GM19238 (cell line): ENCODE results near the gene GTPBP8.
A peak's percentile ranks its signal among the peaks of the same experiment; 100 is the strongest.

Experiments used
- DNase-seq: peaks from one replicate; pipeline ENCODE4 v3.0.0; 2011; ENCODE audit warnings: low spot score; ENCODE audit not compliant: insufficient read length

The GTPBP8 gene

DNA sequence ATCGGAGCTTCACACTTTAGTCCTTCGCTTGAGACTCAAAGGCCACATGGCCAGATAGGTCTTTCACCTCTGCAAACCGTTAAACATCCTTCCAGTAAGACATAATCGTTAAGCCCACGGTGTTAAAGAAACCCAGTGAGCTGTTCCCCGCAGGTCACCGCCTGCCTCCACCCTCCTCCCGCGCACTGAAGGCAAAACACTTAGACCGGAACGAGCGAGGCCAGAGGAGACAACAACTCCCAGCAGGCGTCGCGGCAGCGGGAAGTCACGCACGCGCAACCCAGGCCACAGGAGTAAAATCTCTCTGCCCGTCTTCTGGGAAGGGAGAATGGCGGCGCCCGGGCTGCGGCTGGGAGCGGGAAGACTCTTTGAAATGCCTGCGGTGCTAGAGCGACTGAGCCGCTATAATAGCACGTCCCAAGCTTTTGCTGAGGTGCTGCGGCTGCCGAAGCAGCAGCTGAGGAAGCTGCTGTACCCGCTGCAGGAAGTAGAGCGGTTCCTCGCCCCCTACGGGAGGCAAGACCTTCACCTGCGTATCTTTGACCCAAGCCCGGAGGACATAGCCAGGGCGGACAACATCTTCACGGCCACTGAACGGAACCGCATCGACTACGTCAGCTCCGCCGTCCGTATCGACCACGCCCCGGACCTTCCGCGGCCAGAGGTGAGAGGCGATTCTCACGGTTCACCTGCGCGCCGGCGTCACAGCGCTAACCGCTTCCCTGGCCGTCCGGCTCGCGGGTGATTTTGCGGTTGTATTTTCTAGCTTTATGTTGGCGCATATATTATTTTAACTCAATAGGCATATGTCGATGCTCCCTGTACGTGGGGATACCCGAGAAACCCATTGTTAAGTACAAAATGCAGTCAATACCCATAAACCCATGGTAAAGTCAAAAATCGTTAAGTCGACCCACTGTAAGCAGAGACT, at the start of gene GTPBP8:
Gene GTPBP8 (plus strand): TSS at position 313 of the 931 bp plus-strand sequence. CDS start 16 bp downstream, at position 329.
- peak; percentile 53 for DNase-seq

DNA sequence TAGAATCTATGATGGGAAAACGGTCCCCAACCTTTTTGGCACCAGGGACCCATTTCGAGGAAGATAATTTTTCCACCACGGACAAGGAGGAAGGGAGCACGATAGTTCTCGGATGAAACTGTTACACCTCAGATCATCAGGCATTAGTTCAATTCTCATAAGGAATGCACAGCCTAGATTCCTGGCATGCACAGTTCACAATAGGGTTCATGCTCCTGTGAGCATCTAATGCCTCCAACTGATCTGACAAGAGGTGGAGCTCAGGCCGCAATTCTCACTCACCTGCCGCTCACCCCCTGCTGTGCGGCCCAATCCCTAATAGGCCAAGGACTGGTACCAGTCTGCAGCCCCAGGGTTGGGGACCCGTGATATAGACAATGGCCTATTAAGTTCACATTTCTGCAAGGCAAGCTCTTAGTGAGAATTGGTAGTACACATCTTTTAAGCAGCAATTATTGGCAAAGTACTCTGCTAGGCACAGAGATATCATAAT, 42.4 kb upstream of the GTPBP8 start:
- no peak for DNase-seq

DNA sequence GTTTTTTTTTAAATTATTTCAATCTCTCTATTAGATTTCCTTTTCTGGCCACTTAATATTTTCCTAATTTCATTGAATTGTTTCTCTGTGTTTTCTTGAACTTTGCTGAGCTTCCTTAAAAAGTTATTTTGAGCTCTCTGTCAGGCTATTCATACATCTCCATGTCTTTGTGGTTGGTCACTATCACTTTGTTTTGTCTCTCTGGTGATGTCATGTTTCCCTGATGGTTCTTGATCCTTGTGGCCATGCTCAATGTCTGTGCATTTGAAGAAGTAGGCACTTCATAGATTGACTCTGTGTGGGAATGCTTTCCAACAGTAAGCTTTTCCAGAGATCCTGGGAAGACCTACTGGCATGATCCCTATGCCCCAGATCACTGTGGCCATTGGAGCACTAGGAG, 34.4 kb upstream of the GTPBP8 start:
- DNase-seq: no peak

DNA sequence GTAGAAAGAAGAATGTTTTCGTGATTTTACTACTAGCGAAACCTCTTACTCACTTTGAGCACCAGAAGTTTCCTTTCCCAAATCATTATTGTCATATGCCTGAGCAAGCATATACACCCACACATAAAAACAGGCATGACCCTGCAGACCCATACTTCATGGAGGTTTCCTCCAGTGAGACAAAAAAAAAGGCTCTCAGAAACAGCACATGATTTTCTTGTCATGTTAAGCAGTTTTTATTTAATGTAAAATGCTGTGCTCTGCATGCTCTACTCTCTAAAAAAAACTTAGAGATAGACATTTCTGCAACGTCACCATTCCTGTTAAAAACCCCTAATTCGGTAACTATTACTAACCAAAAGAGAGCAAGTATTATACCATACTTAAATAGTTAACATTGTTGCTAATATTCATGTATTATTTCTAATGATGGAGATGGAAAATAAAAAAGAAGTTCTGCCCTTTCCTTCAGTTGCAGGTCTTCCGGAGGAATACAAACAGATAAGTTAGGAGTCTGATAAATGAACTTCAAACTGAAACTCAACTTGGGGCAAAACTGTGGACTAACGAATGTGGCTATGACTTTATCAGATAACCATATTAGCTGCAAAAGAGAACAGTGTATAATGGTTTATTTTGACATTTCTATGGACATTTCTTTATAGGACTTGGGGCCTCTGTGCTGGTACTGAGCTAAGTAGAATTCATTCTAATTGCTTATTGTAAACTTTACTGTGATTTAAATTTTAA, 31.8 kb upstream of the GTPBP8 start:
- DNase-seq: no peak

DNA sequence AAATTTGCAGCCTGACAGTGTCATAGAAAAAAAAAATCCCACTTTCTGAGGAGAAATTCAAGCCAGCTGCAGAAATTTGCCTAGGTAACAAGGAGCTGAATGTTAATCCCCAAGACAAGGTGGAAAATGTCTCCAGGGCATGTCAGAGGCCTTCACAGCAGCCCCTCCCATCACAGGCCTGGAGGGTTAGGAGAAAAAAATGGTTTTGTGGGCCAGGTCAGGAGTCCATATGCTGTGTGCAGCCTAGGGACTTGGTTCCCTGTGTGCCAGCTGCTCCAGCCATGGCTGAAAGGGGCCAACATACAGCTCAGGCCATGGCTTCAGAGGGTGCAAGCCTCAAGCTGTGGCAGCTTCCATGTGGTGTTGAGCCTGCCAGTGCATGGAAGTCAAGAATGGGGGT, 27.1 kb upstream of the GTPBP8 start:
- no peak for DNase-seq

DNA sequence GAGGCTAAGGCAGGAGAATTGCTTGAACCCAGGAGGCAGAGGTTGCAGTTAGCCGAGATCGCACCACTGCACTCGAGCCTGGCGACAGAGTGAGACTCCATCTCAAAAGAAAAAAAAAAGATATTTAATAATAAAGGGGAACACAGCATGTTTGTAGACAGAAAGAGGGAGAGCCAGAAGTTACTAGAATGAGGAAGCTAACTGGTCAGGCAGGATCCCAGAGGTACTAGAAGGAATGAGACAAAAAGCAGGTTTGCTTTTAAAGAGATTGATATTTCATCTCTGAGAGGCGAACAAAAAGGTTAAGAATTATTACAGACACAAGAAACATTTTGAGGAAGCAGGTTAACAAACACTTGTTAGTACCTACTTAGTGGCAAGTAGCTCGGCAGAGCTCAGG, 25.1 kb upstream of the GTPBP8 start:
- no peak for DNase-seq

DNA sequence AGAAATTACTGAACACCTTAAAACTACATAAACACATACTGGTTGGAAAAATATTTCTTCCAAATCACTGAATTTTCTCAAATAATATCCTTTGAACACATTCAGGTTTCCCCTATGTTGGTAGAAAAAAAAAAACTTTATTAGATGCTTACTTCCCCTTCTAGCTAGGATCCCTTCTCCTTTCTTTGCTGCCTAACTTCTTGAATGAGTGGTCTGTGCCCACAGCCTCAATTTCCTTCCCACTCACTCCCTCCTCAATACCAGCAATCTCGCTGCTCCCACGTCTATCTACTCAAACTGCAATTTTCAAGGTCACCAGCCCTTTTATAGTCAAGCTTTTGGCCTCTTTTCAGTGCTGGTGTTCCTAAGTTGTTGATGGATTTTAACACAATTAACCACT, 24.2 kb upstream of the GTPBP8 start:
- DNase-seq: no peak

DNA sequence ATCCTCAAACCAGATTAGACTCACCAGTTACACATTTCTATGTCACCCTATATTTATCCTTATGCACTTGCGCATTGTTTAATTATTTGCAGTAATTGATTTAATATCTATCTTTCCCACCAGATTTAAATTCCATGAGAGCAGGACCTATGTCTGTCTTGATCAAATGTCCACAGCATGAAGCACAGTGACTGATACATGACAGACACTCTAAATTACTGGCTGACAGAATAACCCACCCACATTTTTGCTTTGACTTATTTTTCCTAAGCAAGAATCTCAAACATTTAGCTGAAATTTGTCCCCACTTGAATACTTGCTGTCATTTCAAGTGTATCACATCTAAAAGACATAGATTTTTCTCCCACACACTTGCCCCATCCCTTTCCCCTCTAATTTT, 23.4 kb upstream of the GTPBP8 start:
- no peak for DNase-seq

DNA sequence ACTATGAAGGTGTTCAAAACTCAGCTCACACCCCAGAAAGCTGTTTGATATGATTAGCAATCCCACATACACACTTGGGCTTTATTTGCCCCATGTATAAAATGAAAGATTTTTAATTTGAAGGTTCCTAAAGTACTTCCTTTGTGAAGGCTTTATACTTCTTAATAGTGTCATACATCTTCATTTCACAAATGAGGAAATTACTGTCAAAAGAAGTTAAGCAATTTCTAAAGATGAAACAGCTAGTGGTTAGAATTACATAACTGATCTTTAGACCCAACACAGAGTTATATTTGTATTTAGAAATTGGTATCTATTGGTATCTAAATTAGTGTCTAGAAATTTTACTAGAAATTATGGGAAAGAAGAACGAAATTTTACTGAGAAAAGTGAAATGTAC, 23.0 kb upstream of the GTPBP8 start:
- no peak for DNase-seq

DNA sequence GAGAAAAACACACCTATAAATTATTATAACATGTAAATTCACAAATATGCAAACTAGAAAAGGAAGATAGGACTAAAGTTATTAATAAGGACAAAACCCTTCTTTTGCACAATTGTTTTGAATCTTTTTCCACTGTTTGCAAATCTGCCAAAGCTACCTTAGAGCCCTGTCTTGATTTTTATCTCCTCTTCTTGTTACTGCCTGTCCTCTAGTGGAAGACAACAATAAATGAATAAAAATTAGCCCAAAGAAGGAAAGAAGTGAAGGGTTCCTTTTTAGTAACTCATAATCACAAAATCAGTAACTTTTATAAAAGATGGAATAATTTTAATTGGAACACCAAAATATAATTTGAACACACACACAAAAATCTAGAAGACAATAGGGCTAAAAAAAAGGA, 18.6 kb upstream of the GTPBP8 start:
- no peak for DNase-seq

DNA sequence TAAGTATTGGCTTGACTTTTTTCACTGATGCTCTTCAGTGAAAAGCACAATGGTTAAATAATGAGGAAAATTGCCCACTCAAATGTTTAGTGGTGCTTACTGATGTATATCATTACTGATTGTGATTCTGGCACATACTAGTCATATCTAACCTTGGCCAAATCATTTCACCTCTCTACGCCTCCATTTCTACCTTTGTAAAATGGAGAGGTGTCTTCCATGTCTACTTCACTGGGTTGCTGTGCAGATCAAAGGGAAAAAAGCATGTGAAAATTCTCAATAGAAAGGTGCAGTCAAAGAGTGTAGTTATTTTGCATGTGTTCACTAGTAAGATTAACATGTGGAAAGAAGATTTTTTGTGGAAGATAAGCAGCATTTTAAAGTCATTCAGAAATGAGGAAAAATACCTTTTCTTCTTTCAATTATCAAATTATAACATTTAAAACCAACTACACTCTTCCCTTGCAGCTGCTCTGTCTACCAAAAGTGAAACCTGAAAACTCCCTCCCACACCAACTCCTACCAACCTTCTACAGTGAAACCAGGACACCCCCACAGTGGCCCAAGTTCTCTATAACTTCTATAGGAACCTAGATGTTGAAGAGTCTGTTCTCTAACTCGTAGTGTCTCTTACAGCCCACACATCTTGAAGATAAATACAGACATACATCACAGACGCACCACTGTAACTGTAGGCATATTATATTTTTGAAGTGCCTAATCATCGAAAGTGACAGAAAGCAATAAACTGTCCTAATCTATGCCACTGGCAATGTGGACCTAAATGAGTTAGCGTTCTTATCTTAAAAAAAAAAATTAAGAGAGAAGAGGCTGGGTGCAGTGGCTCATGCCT, 17.2 kb upstream of the GTPBP8 start:
- no peak for DNase-seq

DNA sequence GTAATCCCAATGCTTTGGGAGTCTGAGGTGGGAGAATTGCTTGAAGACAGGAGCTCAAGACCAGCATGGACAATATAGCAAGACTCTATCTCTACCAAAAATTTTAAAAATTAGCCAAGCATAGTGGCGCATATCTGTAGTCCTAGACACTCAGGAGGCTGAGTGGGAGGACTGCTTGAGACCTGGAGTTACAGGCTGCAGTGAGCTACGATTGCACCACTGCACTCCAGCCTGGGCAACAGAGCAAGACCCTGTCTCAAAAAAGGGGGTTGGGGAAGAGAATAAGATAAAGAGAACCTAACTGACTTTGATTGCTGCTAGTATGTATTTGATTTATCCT, 16.6 kb upstream of the GTPBP8 start:
- DNase-seq: no peak

DNA sequence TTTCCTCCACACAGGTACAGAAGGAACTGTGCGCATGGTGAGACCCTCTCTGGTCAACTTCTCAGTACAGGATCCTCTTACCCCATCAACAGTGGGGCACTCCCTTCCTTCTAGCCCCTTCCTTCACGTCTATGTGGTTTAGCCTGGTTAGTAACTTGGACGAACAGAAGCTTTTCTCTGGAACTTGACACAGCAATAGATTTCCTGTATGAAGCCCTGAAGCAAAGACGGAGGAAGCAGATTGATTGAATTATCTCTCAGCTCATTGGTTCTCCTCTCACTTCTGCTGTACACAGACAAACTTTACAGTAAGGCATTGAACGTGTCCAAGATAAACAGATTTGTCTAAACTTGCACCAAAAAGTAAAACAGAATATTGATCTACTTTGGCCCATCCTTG, 15.9 kb upstream of the GTPBP8 start, which contains the start of gene CD200R1:
Gene CD200R1 (minus strand): TSS at position 210 of the 400 bp plus-strand sequence. CDS start 246 bp downstream, outside the sequence.
- no peak for DNase-seq

DNA sequence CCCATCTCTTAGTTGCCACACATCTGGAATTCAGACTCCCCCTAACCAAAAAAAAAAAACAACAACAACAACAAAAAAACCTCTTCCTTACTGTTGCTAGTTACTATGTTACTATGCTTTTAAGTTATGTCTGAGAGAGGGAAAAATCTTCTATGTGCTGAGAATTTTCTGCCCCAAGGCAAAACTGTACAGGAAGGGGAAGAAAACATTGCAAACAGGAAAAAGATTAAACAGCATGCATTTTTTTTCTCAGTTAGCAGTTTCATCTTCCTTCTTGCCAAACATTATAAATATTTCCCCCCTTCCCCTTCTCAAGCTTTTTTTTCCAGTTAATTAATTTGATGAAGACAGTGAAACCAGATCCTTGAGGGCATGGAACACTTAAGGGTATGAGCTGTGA, 14.8 kb upstream of the GTPBP8 start:
- no peak for DNase-seq

DNA sequence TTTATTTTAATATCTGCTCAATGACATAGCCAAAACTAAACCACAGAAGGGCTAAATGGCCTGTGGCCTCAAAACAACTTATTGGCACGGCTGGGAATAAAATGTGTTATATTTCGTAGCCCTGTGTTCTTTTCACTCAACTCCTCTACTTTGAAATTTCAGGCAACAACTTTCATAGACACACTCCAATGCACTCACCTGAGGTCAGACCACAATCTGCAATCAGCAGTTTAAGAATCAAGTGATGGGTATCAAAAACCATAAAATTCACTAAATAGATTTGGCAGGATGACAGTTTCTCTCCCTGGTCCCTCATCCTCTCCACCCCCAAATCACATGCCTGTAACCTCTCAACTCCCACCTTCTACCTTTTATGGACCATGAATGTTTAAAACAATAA, 13.8 kb upstream of the GTPBP8 start:
- no peak for DNase-seq

DNA sequence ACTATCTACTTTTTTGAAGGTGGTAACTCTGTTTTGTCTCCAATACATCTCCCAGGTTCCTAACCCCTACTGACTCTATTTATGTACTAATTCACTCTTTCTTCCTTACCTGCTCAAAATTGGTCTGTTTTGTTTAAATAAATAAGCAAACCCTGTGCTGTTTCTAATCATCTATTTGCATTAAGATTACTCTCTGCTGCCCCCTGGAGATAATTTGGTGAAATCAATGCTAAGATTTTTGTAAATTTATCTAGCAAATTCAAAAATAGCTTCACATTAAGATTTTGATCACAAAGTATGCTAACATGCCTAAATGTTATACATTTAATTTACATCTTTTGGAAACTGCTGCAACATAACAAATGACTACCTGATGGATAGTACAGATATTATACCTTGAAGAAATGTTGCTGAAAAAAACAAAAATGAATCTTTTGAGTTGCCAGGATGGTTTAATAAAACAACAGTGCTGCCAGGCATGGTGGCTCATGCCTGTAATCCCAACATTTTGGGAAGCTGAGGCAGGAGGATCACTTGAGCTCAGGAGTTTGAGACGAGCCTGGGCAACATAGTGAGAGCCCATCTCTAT, 11.4 kb upstream of the GTPBP8 start:
- DNase-seq: no peak

DNA sequence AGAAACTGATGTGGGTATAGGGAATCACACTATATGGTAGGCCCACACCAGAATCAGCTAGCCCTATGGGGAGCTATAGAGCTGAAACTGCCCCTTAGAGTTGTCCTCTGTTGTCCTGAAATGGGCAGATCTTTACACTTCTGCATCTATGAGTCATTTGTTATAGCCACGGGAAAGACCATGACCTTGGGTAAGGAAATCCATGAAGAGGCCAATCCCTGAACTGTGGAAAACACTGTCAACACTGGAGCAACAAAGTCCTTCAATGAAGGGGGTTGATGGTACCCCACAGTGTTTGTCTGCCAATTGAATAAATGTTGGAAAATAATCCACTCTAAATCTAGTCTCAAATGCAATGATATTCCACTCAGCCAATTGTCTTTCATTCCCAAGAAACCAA, 10.7 kb upstream of the GTPBP8 start:
- DNase-seq: no peak

DNA sequence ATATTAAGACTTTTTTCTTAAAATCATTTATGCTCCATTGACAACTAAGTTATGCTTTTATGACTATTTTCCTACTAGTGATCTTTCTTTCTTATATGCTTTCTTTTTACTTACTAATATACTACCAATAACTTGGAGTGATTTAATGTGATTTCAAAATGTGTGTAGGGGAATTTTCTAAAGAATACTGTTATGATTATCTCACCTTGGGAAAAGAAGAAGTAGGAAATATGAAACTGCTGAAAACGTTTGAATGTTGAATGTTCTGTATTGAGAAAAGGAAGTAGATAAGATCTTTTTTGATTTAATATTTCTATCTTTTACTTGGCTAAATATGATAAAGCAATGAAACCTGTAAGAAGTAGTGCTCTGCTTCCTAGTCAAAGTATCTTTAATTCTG, 8.1 kb upstream of the GTPBP8 start:
- DNase-seq: no peak

DNA sequence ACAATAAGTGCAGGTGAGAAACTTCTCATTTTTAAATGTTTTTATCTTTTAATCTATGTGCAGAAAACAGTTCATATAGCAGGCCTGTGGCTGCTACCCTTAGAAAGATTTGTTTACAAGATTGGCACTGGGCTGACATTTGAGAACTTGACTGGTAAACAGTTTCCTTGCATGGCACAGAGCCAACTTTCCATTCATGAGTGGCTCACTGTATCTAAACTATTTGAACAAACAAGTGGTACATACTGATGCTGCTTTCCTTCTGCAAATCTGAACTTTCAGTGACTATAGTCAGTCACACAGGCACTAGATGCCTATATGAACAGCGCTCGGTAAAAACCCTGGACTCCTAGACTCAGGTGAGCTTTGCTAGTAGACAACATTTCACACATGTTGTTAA, 6.3 kb upstream of the GTPBP8 start:
- DNase-seq: no peak

DNA sequence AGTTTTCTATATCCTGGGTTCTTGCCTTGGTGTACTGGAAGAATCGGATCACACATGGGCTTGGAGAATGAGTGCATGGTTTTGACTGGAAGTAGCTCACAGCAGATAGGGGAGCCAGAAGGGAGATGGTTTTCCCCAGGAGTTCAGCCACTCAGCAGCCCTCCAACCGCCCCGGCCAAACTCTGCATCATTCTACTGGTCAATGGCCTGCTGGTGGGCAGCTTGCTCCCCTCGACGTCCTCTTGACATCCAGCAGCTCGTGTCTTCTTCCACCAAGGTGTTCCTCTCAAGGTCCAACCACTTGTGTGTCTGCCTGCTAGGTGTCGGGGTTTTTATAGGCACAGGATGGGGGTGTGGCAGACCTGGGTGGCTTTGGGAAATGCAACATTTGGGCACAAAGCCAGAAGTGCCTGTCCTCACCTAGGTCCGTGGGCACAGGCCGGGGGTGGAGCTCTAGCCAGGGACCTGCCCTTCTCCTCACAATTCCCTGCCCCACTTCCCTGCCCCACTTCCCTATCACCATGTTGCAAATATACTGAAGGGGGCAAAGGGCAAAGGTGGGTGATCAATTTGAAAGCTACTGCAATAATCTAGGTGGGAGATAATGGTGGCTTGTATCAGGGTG, 3.0 kb upstream of the GTPBP8 start:
- no peak for DNase-seq

DNA sequence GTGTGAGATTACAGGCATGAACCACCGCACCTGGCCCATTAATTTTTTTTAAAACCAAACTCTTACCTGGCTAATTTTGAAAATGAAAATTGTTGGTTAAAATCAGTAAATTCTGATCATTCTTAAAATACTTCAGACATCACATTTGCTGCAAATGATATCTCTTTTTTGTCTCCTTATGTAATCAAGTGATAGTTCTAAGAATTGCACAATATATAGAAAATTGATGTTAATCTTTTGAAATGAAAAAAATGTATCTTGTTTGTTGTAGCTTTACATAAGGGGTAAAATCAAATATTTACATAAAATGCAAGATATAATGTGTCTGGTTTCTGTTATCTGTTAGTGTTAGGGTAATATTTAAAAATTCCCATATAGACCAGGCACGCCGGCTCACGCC, 5.0 kb downstream of the GTPBP8 start:
- no peak for DNase-seq
